RWPE2 (cell line): ENCODE measurements around the gene GADL1.

Experiments
- ATAC-seq: fragments of 200-7000 bp; cut with Tn5 transposase; 3 replicates; pipeline ENCODE4 v1.9.1; 2021; ENCODE audit warnings: low read depth
- DNase-seq: peaks from one replicate; pipeline ENCODE4 v3.0.0-alpha.2; 2020; ENCODE audit warnings: low spot score
- H3K27ac ChIP-seq: fragments of 450-650 bp; 2 replicates; pipeline ENCODE4 v1.5.1; 2017; ENCODE audit warnings: mild to moderate bottlenecking; ENCODE audit not compliant: poor library complexity, severe bottlenecking
- H3K27me3 ChIP-seq: fragments of 250-450 bp; sonication (Bioruptor Pico); 2 replicates; pipeline ENCODE4 v1.5.1; 2021; ENCODE audit warnings: mild to moderate bottlenecking, moderate library complexity; ENCODE audit not compliant: insufficient read depth, poor library complexity, severe bottlenecking
- H3K36me3 ChIP-seq: fragments of 250-450 bp; sonication (Bioruptor Pico); 2 replicates; pipeline ENCODE4 v1.5.1; 2020; ENCODE audit warnings: low read depth, mild to moderate bottlenecking, moderate library complexity
- H3K4me1 ChIP-seq: fragments of 250-450 bp; sonication (Bioruptor Pico); 2 replicates; pipeline ENCODE4 v1.5.1; 2021; ENCODE audit warnings: mild to moderate bottlenecking, moderate library complexity; ENCODE audit not compliant: insufficient read depth, poor library complexity, severe bottlenecking
- H3K4me3 ChIP-seq: fragments of 250-450 bp; sonication (Bioruptor Pico); 2 replicates; pipeline ENCODE4 v1.5.1; 2021; ENCODE audit warnings: mild to moderate bottlenecking, moderate library complexity; ENCODE audit not compliant: severe bottlenecking
- H3K9me3 ChIP-seq: fragments of 250-450 bp; sonication (Bioruptor Pico); 2 replicates; pipeline ENCODE4 v1.5.1; 2021; ENCODE audit warnings: mild to moderate bottlenecking, moderate library complexity; ENCODE audit not compliant: severe bottlenecking
- TF ChIP-seq, protein P1 (sequence below): fragments of 450-650 bp; IDR thresholded peaks from one replicate; pipeline ENCODE4 v1.5.1; 2017; ENCODE audit warnings: mild to moderate bottlenecking, moderate library complexity; ENCODE audit not compliant: poor library complexity, severe bottlenecking

Gene GADL1

DNA sequence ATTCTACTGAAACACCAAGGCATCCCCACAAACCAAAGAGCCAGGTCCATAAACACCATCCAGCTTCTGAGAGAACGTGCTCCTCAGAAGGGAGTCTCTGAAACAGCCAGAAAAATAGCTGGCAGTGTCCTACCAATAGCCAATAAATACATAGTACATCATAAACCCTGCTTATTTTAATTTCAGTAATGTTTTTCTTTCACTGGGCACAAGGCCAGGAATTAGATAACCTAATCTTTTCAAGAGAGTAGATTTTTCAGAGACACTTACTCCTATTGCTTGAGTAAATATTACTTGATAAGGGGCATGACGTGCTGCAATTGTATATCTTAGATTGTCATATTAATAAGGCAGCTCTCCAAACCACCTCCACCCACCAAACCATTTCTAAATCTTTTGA, 22.7 kb downstream of the GADL1 start:
- TF ChIP-seq, protein P1, sequence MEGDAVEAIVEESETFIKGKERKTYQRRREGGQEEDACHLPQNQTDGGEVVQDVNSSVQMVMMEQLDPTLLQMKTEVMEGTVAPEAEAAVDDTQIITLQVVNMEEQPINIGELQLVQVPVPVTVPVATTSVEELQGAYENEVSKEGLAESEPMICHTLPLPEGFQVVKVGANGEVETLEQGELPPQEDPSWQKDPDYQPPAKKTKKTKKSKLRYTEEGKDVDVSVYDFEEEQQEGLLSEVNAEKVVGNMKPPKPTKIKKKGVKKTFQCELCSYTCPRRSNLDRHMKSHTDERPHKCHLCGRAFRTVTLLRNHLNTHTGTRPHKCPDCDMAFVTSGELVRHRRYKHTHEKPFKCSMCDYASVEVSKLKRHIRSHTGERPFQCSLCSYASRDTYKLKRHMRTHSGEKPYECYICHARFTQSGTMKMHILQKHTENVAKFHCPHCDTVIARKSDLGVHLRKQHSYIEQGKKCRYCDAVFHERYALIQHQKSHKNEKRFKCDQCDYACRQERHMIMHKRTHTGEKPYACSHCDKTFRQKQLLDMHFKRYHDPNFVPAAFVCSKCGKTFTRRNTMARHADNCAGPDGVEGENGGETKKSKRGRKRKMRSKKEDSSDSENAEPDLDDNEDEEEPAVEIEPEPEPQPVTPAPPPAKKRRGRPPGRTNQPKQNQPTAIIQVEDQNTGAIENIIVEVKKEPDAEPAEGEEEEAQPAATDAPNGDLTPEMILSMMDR: no peak
- no peak for ATAC-seq
- Histone ChIP-seq H3K9me3 (no peaks in the 10 kb centered on the region), H3K4me1 (no peaks in the 10 kb centered on the region), H3K27ac (no peak overlapping the region), H3K36me3 (no peaks in the 10 kb centered on the region), H3K4me3 (no peak overlapping the region), H3K27me3 (no peaks in the 10 kb centered on the region)
- DNase-seq: no peak

DNA sequence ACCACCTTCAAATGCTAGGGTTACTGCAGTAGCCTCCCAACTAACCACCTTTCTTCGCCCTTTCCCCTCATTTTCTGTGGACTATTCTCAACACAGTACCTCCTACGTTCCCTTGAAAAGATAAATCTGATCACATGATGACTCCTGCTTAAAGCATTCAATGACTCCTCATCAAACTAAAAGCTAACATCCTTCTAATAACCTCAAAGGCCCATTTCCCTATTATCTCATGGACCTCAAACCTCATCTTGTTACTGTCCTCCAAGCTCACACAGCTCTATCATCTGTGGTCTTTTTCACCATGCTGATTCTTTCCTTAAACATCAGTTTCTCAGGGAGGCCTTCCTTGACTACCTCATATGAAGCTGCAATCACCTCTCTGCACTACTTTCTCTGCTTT, 29.6 kb downstream of the GADL1 start:
- Histone ChIP-seq H3K27me3 (peaks cover 21% of the 10 kb centered on the region), H3K27ac (no peak overlapping the region), H3K9me3 (no peaks in the 10 kb centered on the region), H3K4me1 (no peaks in the 10 kb centered on the region), H3K36me3 (no peaks in the 10 kb centered on the region), H3K4me3 (no peak overlapping the region)
- TF ChIP-seq, protein P1: no peak
- ATAC-seq (no peak), DNase-seq (no peak)

DNA sequence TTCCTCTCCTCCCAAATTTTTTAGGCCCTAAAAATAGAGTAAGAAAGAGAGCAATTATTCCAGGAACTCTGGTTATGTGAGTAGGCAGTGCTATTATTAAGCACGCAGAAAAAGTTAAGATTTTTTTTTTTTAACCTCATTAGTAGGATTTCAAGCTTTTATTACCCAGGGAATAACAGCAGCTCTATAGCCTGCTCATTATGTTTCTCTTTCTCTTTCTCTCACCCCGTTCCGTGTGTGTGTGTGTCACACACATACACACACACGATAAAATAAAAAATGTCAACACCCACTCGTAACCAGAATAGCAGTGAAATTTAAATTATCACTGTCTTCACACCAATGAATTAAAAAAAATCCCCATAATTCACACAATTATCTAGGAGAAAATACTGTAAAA, 30.3 kb downstream of the GADL1 start:
- Histone ChIP-seq H3K4me3 (no peak overlapping the region), H3K27me3 (peaks cover 21% of the 10 kb centered on the region)
- TF ChIP-seq, protein P1: no peak

DNA sequence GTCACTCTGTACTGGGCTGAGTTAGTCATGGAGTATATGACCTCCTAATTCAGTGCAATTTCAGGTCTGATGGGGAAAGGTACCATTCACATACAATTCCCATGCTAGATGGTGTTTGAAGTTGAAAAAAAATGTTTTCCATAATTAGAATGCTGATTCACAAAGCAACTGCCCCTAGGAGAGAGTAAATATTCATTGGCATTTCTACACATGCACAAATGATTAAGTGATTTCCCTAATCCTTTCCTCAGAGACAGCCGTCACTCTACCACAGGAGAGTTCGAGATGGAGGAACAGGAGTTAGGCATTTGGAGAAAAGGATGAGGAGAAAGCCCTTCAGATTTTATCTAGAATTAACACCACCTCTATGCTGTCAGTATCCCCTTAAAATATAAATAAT, 32.5 kb downstream of the GADL1 start:
- peaks cover 24% of the 10 kb centered on the region for H3K27me3 ChIP-seq
- H3K4me3 ChIP-seq: no peak overlapping the region
- ATAC-seq: no peak
- TF ChIP-seq, protein P1: no peak
- H3K27ac ChIP-seq: no peak overlapping the region
- no peaks in the 10 kb centered on the region for H3K4me1 ChIP-seq
- DNase-seq: no peak
- H3K9me3 ChIP-seq: no peaks in the 10 kb centered on the region
- no peaks in the 10 kb centered on the region for H3K36me3 ChIP-seq

More for the DNA sequence above, 30.3 kb downstream of the GADL1 start:
- H3K9me3 ChIP-seq: no peaks in the 10 kb centered on the region
- no peaks in the 10 kb centered on the region for H3K36me3 ChIP-seq
- DNase-seq (no peak), ATAC-seq (no peak)
- no peaks in the 10 kb centered on the region for H3K4me1 ChIP-seq
- no peak overlapping the region for H3K27ac ChIP-seq

DNA sequence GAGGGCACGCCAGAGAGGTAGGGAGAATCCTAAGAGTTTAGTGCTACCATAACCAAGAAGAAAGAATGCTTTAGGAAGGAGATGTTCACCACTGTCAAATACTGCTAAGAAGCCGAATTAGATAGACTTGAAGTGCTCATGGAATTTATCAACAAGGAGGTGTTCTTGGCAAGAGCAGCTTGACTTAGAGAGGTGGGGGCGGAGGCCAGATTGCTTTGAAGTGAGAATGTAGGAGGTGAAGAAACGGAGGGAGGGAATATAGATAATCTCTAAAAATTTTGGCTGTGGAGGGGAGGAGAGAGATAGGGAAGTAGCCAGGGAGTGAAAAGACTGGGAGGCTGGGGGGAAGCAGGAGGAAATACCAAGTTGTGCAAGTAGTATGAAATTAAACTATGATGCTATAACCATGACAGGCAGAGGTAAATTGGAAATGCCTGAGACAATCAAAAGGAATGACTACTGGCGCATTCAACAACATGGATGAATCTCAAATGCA, 35.5 kb downstream of the GADL1 start:
- Histone ChIP-seq H3K4me1 (no peaks in the 10 kb centered on the region), H3K9me3 (no peaks in the 10 kb centered on the region), H3K27ac (no peak overlapping the region), H3K36me3 (no peaks in the 10 kb centered on the region), H3K27me3 (peaks cover 24% of the 10 kb centered on the region), H3K4me3 (no peak overlapping the region)
- DNase-seq (no peak), ATAC-seq (no peak)
- TF ChIP-seq, protein P1: no peak
